SHP77 (cell line): Measurements from ENCODE around the gene RNF111.

Source experiments
- DNase-seq, 2 experiments: peaks; one replicate each; lab custom pipeline; 2025; lab: John Stamatoyannopoulos, UW

RNF111 gene

DNA sequence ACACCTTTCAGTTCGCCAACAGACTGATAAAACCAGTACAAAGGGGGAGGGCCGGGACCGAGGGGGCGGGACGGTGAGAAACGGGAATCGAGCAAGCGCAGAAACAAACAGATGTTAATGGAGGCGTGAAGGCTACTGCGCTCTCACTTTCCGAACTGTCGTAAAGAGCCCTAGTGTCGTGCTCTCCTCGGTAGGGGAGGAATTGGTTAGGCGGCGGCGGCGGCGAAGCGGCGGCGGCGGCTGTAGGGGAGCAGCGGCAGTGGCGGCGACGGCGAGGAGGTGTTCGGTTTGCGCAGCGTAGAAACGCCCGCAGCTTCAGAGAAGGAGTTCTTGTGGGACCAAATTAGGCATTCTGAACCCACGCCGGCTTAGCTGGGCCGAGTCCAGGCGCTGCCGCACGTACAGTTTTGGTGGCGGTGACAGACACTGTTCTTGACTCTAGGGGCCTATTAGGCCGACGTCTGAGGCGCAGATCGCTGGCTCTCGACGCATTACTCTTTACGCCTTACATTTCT, at the start of gene RNF111:
Gene RNF111 (plus strand): TSS at position 173 of the 515 bp plus-strand sequence. CDS start 43,160 bp downstream, outside the sequence.
- peak; percentile 94 to 95 for DNase-seq

GRCh38 chr15:58947179-58947578, 40.3 kb upstream of the RNF111 start:
- DNase-seq = no peak

DNA sequence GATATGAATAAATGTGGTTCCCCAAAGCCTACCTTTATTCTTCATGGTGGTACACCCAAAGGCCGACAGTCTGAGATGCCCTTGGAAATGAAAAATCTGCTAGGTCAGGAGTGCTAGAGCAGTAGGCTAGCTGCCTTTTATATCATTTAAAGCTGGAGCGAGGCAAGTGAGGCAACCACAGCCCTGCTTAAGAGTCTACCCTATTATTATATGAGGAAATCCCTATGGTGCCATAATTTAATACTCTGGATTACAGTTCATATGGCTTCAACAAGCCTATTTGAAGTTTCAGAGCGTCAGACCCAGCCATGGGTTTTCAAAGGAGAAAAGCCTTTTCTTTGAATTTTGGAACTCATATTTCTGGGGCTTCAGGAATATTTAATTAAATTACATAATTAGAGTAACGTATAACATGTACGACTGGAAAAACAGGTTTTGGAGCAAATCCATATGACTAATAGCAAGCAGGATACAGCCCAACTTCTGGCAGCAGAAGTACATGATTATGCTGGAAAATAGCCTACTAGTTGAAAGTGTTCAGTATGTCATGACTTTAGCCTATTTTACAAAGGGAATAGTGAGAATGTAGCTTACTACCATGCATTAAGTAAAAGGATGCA, 36.0 kb upstream of the RNF111 start:
- DNase-seq = no peak

DNA sequence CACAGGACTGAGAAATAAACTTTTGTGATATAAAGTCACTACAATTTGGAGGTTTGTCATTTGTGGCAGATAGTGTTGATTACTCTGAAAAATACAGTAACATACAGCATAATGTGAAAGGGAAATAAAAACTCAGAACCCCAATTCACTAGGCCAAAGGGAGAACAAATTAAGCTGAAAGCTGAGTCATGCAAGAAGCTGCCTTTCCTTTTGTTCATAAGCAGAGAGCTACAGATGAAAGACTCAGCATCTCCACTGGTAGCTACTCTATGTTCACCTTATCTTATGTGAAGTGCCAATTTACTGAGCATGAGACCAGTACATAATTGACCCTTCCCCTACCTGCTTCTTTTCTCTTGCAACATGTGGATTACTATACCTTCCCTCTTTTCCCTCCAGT, 34.7 kb upstream of the RNF111 start:
- no peak for DNase-seq

GRCh38 chr15:58957101-58957973, 30.1 kb upstream of the RNF111 start:
- peak; percentile 66 to 75 for DNase-seq

DNA sequence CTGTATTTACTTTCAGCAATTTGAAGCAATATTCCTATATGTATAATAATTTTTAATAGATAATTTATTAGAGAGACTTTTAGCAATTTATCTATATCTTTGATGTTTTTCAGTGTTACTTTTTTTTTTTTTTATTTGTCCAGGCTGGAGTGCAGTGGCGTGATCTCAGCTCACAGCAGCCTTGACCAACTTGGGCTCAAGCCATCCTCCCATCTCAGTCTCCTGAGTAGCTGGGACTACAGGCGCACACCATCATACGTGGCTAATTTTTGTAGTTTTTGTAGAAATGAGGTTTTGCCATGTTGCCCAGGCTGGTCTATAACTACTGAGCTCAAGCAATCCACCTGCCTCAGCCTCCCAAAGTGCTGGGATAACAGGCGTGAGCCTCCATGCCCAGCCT, 28.7 kb upstream of the RNF111 start:
- no peak for DNase-seq

DNA sequence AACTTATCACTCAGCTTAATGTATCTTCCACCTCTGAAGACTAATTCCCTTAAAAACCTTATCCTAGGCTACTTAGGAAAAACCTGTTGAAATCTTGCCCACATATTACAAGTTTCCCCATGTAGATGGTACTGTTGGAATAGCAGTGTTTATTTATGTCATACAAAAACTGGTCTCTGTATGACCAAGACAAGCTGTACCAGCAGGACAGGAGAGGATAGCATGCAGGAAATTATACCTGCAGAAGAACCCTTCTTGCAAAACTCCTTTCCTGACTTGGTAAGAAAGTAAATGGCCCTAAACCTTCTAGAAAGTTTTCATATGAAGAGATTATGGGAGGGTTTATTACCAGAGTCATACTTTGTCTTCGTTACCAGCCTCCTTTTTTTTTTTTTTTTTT, 25.3 kb upstream of the RNF111 start:
- no peak for DNase-seq

- DNase-seq = no peak
These were observed 24.5 kb upstream of the RNF111 start for GRCh38 chr15:58962662-58963565.

GRCh38 chr15:58966698-58967097, 20.8 kb upstream of the RNF111 start:
- DNase-seq = no peak

- DNase-seq = no peak
These were observed 20.0 kb upstream of the RNF111 start for GRCh38 chr15:58967479-58967878.

DNA sequence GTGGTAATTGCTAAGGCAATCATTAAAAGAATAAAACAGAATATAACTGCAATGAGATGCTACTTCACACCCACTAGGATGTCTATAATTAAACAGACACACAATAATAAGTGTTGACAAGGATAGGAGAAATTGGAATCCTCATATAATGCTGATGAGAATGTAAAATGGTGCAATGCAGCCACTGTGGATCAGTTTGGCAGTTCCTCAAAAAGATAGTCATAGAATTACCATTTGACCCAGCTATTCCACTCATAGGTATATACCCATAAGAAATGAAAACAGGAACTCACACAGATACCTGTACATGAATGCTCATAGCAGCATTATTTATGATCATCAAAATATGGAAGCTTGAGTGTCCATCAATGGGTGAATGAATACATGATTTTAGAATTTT, 9.6 kb upstream of the RNF111 start:
- DNase-seq = no peak

GRCh38 chr15:58980351-58980939, 7.0 kb upstream of the RNF111 start:
- DNase-seq = peak in 1 of 2 experiments; percentile 6

- no peak for DNase-seq
These were observed 5.5 kb upstream of the RNF111 start for GRCh38 chr15:58981808-58982475.

- no peak for DNase-seq
These were observed 4.2 kb upstream of the RNF111 start for GRCh38 chr15:58983261-58983660.

DNA sequence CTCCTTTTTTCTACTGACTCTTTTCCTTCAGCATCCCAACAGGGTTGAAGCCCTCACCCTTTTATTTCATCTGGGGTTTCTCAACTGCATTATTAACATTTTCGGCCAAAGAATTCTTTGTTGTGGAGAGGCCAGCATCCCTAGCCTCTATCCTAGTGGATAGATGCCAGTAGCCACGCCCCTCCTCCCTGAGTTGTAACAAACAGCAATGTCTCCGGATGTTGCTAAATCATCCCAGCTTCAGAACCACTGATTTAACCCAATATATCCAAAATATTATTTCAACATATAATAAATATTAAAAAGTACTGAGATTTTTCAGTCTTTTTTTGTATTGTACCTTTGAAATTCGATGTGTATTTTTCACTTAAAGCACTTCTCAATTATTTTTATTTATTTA, 2.0 kb upstream of the RNF111 start:
- DNase-seq = no peak

GRCh38 chr15:58987036-58987435, 427 bp upstream of the RNF111 start:
- no peak for DNase-seq

GRCh38 chr15:58988006-58988785, 733 bp downstream of the RNF111 start:
- DNase-seq = peak; percentile 36 to 46

DNA sequence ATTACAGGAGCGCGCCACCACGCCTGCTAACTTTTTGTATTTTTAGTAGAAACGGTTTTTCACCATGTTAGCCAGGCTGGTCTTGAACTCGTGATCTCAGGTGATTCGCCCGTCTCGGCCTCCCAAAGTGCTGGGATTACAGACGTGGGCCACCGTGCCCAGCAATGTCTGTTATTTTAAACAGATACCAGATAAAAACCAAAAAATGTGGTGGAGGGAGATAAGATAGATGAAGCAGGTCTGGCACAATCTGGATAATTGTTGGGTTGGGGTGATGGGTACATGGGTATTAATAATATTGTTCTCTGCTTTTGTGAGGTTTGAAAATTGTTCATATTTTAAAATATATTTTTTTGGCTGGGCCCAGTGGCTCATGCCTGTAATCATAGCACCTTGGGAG, 4.7 kb downstream of the RNF111 start:
- no peak for DNase-seq

GRCh38 chr15:58994906-58995453, 7.5 kb downstream of the RNF111 start:
- DNase-seq = no peak

GRCh38 chr15:58999694-59000093, 12.2 kb downstream of the RNF111 start:
- no peak for DNase-seq
